BJ (cell line): ENCODE results near the gene ATP6V0A4. TPM values are rescaled to one million over a fixed set of nuclear protein-coding genes. Genes with fewer than 3 reads are reported as not detected.
A peak's percentile ranks its signal among the peaks of the same experiment; 100 is the strongest.

Experiments
- CTCF ChIA-PET: fragments of 350-600 bp; formaldehyde crosslinking; extraction: SDS; loops from one replicate; lab custom pipeline; 2021; ENCODE audit warnings: antibody characterized with exemption, inconsistent platforms; lab: Yijun Ruan, JAX
- POLR2A ChIA-PET: fragments of 300-600 bp; sonication (Branson Sonifier 250); formaldehyde crosslinking; extraction: SDS; loops from one replicate; lab custom pipeline; 2021; ENCODE audit warnings: antibody characterized with exemption; lab: Charles Lee
- DNase-seq: peaks from one replicate; pipeline ENCODE4 v3.0.0-alpha.2; 2011; ENCODE audit warnings: low read depth
- H3K27me3 ChIP-seq: 2 replicates; pipeline ENCODE4 v1.6.0; 2011; ENCODE audit warnings: low read length; ENCODE audit not compliant: control insufficient read depth, insufficient read depth
- H3K36me3 ChIP-seq: 2 replicates; pipeline ENCODE4 v1.5.1; 2011; ENCODE audit warnings: low read length; ENCODE audit not compliant: control insufficient read depth, insufficient read depth
- H3K4me3 ChIP-seq: 2 replicates; pipeline ENCODE4 v1.5.1; 2011; ENCODE audit warnings: low read depth, mild to moderate bottlenecking, control low read depth, low read length
- CTCF ChIP-seq: IDR thresholded peaks from 2 replicates; pipeline ENCODE4 v1.5.1; 2011; ENCODE audit warnings: low read depth, mild to moderate bottlenecking, control low read depth, inconsistent platforms, low read length, moderate library complexity; ENCODE audit not compliant: insufficient read depth
- polyA plus RNA-seq: library from polyadenylated mRNA; depleted of rRNA; stranded (reverse); fragments of >200 nt; gene quantifications from 2 replicates; pipeline ENCODE4 v1.2.3, GENCODE V29; 2011

Gene ATP6V0A4
- polyA plus RNA-seq, 1 experiment, result 0.06 TPM

GRCh38 chr7:138663725-138664710 lies 134.0 kb downstream of the ATP6V0A4 start:
- H3K27me3 ChIP-seq, result no peaks in the 10 kb centered on the region
- CTCF ChIA-PET, result no interaction called here
- 0 out of 2 replicates have a peak overlapping the region, but pooled peaks have one; percentile 5 for H3K4me3 ChIP-seq
- no peak for TF ChIP-seq CTCF
- H3K36me3 ChIP-seq, result no peaks in the 10 kb centered on the region
- POLR2A ChIA-PET, result no interaction called here
- no peak for DNase-seq

- DNase-seq, result no peak
- no peak for TF ChIP-seq CTCF
- H3K27me3 ChIP-seq, result no peaks in the 10 kb centered on the region
- CTCF ChIA-PET, result no interaction called here
- H3K36me3 ChIP-seq, result no peaks in the 10 kb centered on the region
- no peak overlapping the region for H3K4me3 ChIP-seq
- POLR2A ChIA-PET, result no interaction called here
These were observed 135.0 kb downstream of the ATP6V0A4 start for GRCh38 chr7:138662991-138663320.

GRCh38 chr7:138662076-138662990 lies 135.7 kb downstream of the ATP6V0A4 start:
- no peak for DNase-seq
- TF ChIP-seq CTCF, result no peak
- Histone ChIP-seq H3K36me3 (no peaks in the 10 kb centered on the region), H3K4me3 (no peak overlapping the region), H3K27me3 (no peaks in the 10 kb centered on the region)
- POLR2A ChIA-PET, result no interaction called here
- CTCF ChIA-PET, result no interaction called here

GRCh38 chr7:138661069-138661635 lies 136.8 kb downstream of the ATP6V0A4 start:
- Histone ChIP-seq H3K27me3 (no peaks in the 10 kb centered on the region), H3K36me3 (no peaks in the 10 kb centered on the region), H3K4me3 (no peak overlapping the region)
- ChIA-PET POLR2A (no interaction called here), CTCF (no interaction called here)
- no peak for TF ChIP-seq CTCF
- no peak for DNase-seq

- no peak for DNase-seq
- ChIA-PET CTCF (no interaction called here), POLR2A (no interaction called here)
- no peaks in the 10 kb centered on the region for H3K36me3 ChIP-seq
- H3K4me3 ChIP-seq, result no peak overlapping the region
- no peak for TF ChIP-seq CTCF
- H3K27me3 ChIP-seq, result no peaks in the 10 kb centered on the region
These were observed 139.1 kb downstream of the ATP6V0A4 start for GRCh38 chr7:138658889-138659288.
